ENCODE measurements around the gene BRSK1.

The BRSK1 gene

DNA sequence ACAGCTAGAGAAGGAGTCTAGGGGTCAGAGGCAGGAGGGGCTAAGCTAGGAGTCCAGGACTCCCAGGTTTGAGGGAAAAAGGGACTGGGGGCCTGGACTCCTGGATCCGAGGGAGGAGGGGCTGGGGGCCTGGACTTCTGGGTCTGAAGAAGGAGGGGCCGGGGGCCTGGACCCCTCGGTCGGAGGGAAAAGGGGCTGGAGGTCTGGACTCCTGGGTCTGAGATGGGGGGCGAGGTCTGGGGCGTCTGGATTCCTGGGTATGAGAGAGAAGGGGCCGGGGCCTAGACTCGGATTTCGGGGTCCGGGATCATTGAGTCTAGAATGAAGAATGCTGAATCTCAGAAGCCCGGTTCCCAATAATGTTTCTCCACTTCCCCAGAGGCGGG lies 18.5 kb downstream of the BRSK1 start:
- CTCF ChIA-PET: interaction anchor here (0.5 kb wide), 1 partner anchor 20 kb away, joined by 3 read pairs; no protein-coding TSS in a partner anchor
- POLR2A ChIA-PET: interaction anchor here (1.1 to 2.1 kb wide), 4 partner anchors 37 to 106 kb away, joined by 3 to 13 read pairs (median 3); partner anchors contain the start of genes KMT5C and UBE2S
- TF ChIP-seq CTBP1 (IDR thresholded peaks at IDR 0.05; ENCODE audit: borderline replicate concordance): no peak
- no peak for TF ChIP-seq LEF1 (IDR thresholded peaks at IDR 0.05; ENCODE audit: borderline replicate concordance)
- TF ChIP-seq ZNF384 (IDR thresholded peaks at IDR 0.05): no peak
- TF ChIP-seq HDGF (IDR thresholded peaks at IDR 0.05; ENCODE audit: borderline replicate concordance): no peak
- TF ChIP-seq NFRKB (IDR thresholded peaks at IDR 0.05): no peak
- TF ChIP-seq BHLHE40 (IDR thresholded peaks at IDR 0.05; ENCODE audit: borderline replicate concordance): no peak
- TF ChIP-seq SP1 (IDR thresholded peaks at IDR 0.05): no peak
- no peak for TF ChIP-seq L3MBTL2 (conservative IDR thresholded peaks at IDR 0.05)
- TF ChIP-seq TARDBP (IDR thresholded peaks at IDR 0.05): no peak
- no peak for TF ChIP-seq ELF4 (IDR thresholded peaks at IDR 0.05)
- TF ChIP-seq FOXA1 (IDR thresholded peaks at IDR 0.05): no peak
- no peak for TF ChIP-seq SUZ12 (IDR thresholded peaks at IDR 0.05)
- TF ChIP-seq PKNOX1 (IDR thresholded peaks at IDR 0.05): no peak
- no peak for TF ChIP-seq ARNT (IDR thresholded peaks at IDR 0.05)
- TF ChIP-seq FOXM1 (IDR thresholded peaks at IDR 0.05; ENCODE audit: borderline replicate concordance): no peak
- TF ChIP-seq FOXK2 (IDR thresholded peaks at IDR 0.05): no peak
- DNase-seq (ENCODE audit: extremely low spot score): no peak

DNA sequence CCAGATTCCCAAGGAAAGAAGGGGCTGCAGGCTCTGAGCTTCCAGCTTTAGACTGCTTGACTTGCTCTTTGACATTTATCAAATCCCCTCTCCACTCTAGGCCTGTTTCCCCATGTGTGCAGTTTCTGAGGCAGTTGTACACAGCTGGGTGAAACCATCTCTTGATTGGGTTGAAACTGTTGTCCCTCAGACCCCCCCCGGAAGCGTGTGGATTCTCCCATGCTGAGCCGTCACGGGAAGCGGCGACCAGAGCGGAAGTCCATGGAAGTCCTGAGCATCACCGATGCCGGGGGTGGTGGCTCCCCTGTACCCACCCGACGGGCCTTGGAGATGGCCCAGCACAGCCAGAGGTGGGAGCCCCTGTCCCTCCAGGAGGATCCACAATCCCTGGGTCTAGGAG lies 19.7 kb downstream of the BRSK1 start:
- no peak for DNase-seq (ENCODE audit: extremely low spot score)
- TF ChIP-seq CTBP1 (IDR thresholded peaks at IDR 0.05; ENCODE audit: borderline replicate concordance) (no peak), FOXK2 (IDR thresholded peaks at IDR 0.05) (no peak), L3MBTL2 (conservative IDR thresholded peaks at IDR 0.05) (no peak), HDGF (IDR thresholded peaks at IDR 0.05; ENCODE audit: borderline replicate concordance) (no peak), FOXM1 (IDR thresholded peaks at IDR 0.05; ENCODE audit: borderline replicate concordance) (no peak), TARDBP (IDR thresholded peaks at IDR 0.05) (no peak), PKNOX1 (IDR thresholded peaks at IDR 0.05) (no peak), ELF4 (IDR thresholded peaks at IDR 0.05) (no peak), NFRKB (IDR thresholded peaks at IDR 0.05) (no peak), LEF1 (IDR thresholded peaks at IDR 0.05; ENCODE audit: borderline replicate concordance) (no peak), SP1 (IDR thresholded peaks at IDR 0.05) (no peak), ARNT (IDR thresholded peaks at IDR 0.05) (no peak), SUZ12 (IDR thresholded peaks at IDR 0.05) (no peak), BHLHE40 (IDR thresholded peaks at IDR 0.05; ENCODE audit: borderline replicate concordance) (no peak), FOXA1 (IDR thresholded peaks at IDR 0.05) (no peak), ZNF384 (IDR thresholded peaks at IDR 0.05) (no peak)
- ChIA-PET POLR2A (interaction anchor here (1.1 kb wide), 1 partner anchor 104 kb away, joined by 3 read pairs; the partner anchor contains the start of gene UBE2S), CTCF (no interaction called here)

DNA sequence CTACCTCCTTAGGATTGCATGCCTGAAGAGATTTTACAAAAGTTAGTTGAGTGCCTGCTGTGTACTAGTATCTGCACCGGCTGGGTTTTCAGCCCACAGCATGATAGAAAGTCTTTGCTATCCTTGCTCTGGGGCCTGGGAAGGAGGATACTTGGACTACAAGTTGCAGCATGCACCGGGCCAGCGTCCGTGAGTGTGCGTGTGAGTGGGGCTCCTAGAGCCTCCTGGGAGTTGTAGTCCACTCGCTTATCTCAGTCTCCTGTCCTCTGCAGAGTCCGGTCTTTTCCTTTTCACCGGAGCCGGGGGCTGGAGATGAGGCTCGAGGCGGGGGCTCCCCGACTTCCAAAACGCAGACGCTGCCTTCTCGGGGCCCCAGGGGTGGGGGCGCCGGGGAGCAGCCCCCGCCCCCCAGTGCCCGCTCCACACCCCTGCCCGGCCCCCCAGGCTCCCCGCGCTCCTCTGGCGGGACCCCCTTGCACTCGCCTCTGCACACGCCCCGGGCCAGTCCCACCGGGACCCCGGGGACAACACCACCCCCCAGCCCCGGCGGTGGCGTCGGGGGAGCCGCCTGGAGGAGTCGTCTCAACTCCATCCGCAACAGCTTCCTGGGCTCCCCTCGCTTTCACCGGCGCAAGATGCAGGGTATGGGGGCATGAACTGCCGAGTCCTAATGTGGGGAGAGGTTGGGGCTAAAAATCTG lies 20.6 kb downstream of the BRSK1 start:
- DNase-seq (ENCODE audit: extremely low spot score): peak; percentile 71
- TF ChIP-seq FOXM1 (IDR thresholded peaks at IDR 0.05; ENCODE audit: borderline replicate concordance): no peak
- peak; percentile 76 for TF ChIP-seq SUZ12 (IDR thresholded peaks at IDR 0.05)
- POLR2A ChIA-PET: no interaction called here
- CTCF ChIA-PET: no interaction called here

GRCh38 chr19:55304980-55305379 lies 21.2 kb downstream of the BRSK1 start:
- DNase-seq (ENCODE audit: extremely low spot score): no peak
- TF ChIP-seq CTBP1 (IDR thresholded peaks at IDR 0.05; ENCODE audit: borderline replicate concordance) (no peak), FOXM1 (IDR thresholded peaks at IDR 0.05; ENCODE audit: borderline replicate concordance) (no peak), L3MBTL2 (conservative IDR thresholded peaks at IDR 0.05) (no peak), ZNF384 (IDR thresholded peaks at IDR 0.05) (no peak), PKNOX1 (IDR thresholded peaks at IDR 0.05) (no peak), ELF4 (IDR thresholded peaks at IDR 0.05) (no peak), ARNT (IDR thresholded peaks at IDR 0.05) (no peak), FOXK2 (IDR thresholded peaks at IDR 0.05) (no peak), LEF1 (IDR thresholded peaks at IDR 0.05; ENCODE audit: borderline replicate concordance) (no peak), SUZ12 (IDR thresholded peaks at IDR 0.05) (no peak)
- ChIA-PET POLR2A (no interaction called here), CTCF (no interaction called here)

DNA sequence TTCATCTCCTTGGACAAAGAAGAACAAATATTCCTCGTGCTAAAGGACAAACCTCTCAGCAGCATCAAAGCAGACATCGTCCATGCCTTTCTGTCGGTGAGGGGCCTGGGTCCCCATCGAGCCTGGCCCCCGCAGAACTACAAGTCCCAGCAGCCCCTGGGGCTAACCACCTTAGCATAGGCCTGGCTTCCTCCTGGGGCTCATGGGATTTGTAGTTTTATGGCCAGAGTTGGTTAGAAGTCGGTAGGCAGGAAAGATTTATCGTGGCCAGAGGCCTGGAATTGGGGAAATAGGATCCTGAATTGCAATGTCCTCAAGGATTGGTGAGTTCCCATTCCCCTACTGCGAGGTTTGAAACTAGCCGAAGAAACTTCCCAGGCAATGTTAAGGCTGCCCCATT lies 21.7 kb downstream of the BRSK1 start:
- DNase-seq (ENCODE audit: extremely low spot score): peak; percentile 78
- peak; percentile 96 for TF ChIP-seq SUZ12 (IDR thresholded peaks at IDR 0.05)
- no peak for TF ChIP-seq CTBP1 (IDR thresholded peaks at IDR 0.05; ENCODE audit: borderline replicate concordance)
- peak; percentile 73 for TF ChIP-seq L3MBTL2 (conservative IDR thresholded peaks at IDR 0.05)
- POLR2A ChIA-PET: no interaction called here
- CTCF ChIA-PET: no interaction called here

DNA sequence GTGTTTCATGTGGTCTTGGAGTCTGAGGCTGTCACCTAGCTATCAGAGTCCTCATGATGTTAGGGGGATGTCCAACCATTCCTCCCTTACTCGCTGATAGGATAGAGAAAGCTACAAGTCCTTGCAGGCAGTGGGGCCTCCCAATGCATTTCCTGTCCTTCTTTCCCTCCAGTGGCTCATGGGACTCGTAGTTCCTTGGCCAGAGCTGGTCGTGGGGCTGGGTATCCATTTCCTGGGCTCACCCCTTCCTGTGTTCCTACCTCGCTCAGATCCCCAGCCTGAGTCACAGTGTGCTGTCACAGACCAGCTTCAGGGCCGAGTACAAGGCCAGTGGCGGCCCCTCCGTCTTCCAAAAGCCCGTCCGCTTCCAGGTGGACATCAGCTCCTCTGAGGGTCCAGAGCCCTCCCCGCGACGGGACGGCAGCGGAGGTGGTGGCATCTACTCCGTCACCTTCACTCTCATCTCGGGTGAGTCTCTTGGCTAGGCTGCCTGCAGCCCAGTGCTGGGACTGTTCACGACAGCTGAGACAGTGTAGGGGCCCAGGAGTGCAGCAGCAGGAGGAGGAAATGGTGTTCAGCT lies 22.3 kb downstream of the BRSK1 start:
- ChIA-PET CTCF (no interaction called here), POLR2A (interaction anchor here (1.0 to 1.2 kb wide), 2 partner anchors 33 to 101 kb away, joined by 3 to 4 read pairs; partner anchors contain the start of gene KMT5C)
- no peak for DNase-seq (ENCODE audit: extremely low spot score)
- TF ChIP-seq SUZ12 (IDR thresholded peaks at IDR 0.05): no peak
- no peak for TF ChIP-seq FOXK2 (IDR thresholded peaks at IDR 0.05)
- no peak for TF ChIP-seq FOXM1 (IDR thresholded peaks at IDR 0.05; ENCODE audit: borderline replicate concordance)
- no peak for TF ChIP-seq BHLHE40 (IDR thresholded peaks at IDR 0.05; ENCODE audit: borderline replicate concordance)
